Activated T-cell treated with anti-CD3 and anti-CD28 coated beads, Interleukin-2, amount 50 U/mL, for 48 hours (primary cell): Measurements from ENCODE around the gene FGF5.
"Not testable (repeated sequence)": the region's sequence is repeated elsewhere in the genome, so short reads cannot be mapped to it uniquely, and the experiment has no call there.

ENCODE experiments used
- DNase-seq, 2 experiments: peaks; one replicate each; pipeline ENCODE4 v3.0.0-alpha.2; 2020

Gene FGF5

GRCh38 chr4:80301884-80302283, 35.4 kb downstream of the FGF5 start:
- DNase-seq: no peak

- DNase-seq: no peak
Measured at GRCh38 chr4:80302616-80303223, 36.3 kb downstream of the FGF5 start.

GRCh38 chr4:80305466-80305865, 39.0 kb downstream of the FGF5 start:
- DNase-seq: no peak

GRCh38 chr4:80306260-80306659, 39.8 kb downstream of the FGF5 start:
- no peak for DNase-seq

GRCh38 chr4:80307183-80307735, 40.8 kb downstream of the FGF5 start:
- no peak for DNase-seq

GRCh38 chr4:80307774-80308465, 41.5 kb downstream of the FGF5 start:
- DNase-seq: no peak

GRCh38 chr4:80308466-80308822, 42.0 kb downstream of the FGF5 start:
- no peak for DNase-seq

GRCh38 chr4:80309294-80310004, 43.0 kb downstream of the FGF5 start:
- DNase-seq: no peak

GRCh38 chr4:80311130-80311529, 44.7 kb downstream of the FGF5 start:
- DNase-seq: no peak

- DNase-seq: no peak
Measured at GRCh38 chr4:80312124-80312523, 45.7 kb downstream of the FGF5 start.

- DNase-seq: no peak
Measured at GRCh38 chr4:80313627-80314026, 47.2 kb downstream of the FGF5 start.

- not testable (repeated sequence) for DNase-seq
Measured at GRCh38 chr4:80315848-80316247, 49.4 kb downstream of the FGF5 start.

GRCh38 chr4:80321341-80321740, 54.9 kb downstream of the FGF5 start:
- no peak for DNase-seq

- no peak for DNase-seq
Measured at GRCh38 chr4:80321776-80322175, 55.3 kb downstream of the FGF5 start.

- DNase-seq: no peak
Measured at GRCh38 chr4:80322716-80323115, 56.3 kb downstream of the FGF5 start.

- DNase-seq: no peak
Measured at GRCh38 chr4:80324171-80324570, 57.7 kb downstream of the FGF5 start.

- DNase-seq: no peak
Measured at GRCh38 chr4:80331693-80332092, 65.2 kb downstream of the FGF5 start.

GRCh38 chr4:80333121-80333520, 66.7 kb downstream of the FGF5 start:
- DNase-seq: no peak

- DNase-seq: no peak
Measured at GRCh38 chr4:80334568-80334967, 68.1 kb downstream of the FGF5 start.

GRCh38 chr4:80335226-80335553, 68.7 kb downstream of the FGF5 start:
- DNase-seq: no peak

- DNase-seq: peak; percentile 72 to 79
Measured at GRCh38 chr4:80335554-80336358, 69.3 kb downstream of the FGF5 start, which contains the start of gene CFAP299. Gene CFAP299, plus strand, starts transcription at chr4:80335730.

- no peak for DNase-seq
Measured at GRCh38 chr4:80336582-80336981, 70.1 kb downstream of the FGF5 start.

GRCh38 chr4:80340036-80340435, 73.6 kb downstream of the FGF5 start:
- no peak for DNase-seq
